Activated naive CD4-positive, alpha-beta T cell (primary cell): ENCODE results near the gene PSMD14.
A peak's percentile ranks its signal among the peaks of the same experiment; 100 is the strongest.
"Not testable (repeated sequence)": the region's sequence is repeated elsewhere in the genome, so short reads cannot be mapped to it uniquely, and the experiment has no call there.

Experiments used
- DNase-seq, 4 experiments: peaks; one replicate each; lab custom pipeline; 2025; lab: John Stamatoyannopoulos, UW

PSMD14 gene

DNA sequence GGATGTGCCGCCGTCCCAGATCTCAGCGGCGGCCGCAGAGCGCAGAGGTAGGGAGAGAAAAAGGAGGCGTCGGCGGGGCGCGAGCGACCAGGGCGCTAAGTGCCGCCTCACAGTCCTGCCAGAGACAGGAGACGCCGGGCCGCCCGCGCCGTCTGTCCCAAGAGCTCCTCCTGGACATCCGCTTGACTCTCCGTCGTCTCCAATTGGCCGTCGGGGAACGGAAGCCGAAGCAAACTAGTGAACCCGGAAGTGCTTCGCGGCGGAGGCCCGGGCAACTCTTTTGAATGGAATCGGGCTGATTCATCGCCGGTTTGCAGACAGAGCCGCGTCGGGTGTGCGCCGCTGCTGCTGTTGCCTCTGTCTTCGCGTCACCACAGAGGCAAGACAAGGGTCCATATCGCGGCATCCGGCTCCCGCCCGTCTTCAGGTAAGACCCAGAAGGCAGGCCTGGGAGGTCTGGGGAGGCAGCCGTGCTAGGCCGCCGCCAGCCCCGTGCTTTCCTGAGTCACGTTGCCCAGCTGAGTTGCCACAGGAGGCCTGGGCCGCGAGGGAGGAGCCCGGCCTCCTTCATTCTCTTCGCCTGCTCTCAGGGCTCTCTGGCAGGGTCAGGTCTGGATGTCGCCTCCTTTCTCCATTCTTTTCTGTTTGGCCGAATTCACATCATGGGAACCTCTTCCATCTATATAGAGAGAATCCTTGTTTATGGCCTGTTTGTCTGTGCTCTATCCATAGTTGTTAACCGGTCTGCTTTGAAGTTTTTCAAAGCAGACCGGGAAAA, at the start of gene PSMD14:
PSMD14 (plus strand) TSS at position 248 of the 778 bp plus-strand sequence. CDS start 10,401 bp downstream, outside the sequence.
- DNase-seq: peak; percentile 71 to 79 (median 74)

DNA sequence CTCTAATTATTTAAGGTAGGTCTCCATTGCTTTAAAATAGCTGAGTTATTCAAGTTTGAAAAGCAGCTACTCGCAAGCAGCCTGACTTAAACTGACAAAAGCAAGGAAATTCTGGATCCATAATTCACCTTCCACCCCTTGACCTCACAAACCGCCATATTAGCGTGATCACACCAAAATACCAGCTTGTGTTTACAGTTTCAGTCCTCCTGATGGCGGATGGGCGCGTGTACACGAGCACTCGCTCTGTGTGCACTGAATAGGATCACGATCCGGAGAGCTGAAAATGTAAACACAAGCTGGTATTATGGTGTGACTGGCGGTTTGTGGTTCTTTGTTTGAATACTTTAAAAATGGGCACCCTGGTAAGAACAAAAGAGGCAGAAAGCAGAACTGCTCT, 42.4 kb upstream of the PSMD14 start:
- DNase-seq: no peak

DNA sequence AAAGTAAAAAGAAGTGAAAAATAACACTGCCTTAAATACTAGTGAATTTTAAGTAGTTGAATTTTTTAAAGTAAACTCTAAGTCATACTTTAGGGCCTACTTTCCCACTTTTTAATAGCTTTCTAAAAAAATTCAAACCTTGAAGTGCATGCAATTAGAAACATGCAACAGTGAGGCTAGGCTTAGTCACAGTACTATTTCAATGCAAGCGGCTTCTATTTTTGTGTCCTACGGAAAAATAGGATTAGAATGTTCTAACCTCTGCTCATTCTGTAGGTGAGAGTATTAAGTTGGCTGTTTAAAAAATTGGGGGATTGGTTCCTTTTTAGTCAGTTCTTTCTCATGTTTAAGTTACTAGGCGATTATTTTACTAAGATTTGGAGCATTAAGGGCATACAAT, 39.1 kb upstream of the PSMD14 start:
- DNase-seq: no peak

DNA sequence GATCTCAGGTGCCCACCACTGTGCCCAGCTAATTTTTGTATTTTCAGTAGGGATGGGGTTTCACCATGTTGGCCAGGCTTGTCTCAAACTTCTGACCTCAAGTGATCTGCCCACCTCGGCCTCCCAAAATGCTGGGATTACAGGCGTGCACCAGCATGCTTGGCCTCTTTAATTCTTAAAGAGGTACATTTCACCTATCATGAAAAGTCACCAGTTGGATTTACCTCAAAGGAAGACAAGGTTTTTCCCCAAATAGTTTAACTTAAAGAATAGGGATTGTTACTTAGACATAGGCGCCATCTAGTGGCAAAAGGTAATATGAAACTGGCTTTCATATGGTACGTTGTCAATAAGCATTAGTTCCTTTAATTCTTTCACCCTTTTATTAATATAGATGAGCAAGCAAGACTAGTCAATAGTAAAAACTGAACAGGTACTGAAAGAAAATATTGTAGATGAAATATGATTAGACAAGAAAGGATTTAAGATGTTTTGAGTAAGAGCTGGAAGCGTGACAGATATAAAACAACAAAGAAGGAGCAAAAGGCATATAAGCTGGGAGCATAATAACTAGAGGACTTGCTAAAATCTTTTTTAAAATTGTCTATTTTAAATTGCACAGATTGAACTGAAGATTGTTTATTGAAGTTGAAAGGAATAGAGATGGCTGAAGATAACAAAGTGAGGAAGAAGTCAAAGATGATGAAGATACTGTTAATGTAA, 35.0 kb upstream of the PSMD14 start:
- no peak for DNase-seq

DNA sequence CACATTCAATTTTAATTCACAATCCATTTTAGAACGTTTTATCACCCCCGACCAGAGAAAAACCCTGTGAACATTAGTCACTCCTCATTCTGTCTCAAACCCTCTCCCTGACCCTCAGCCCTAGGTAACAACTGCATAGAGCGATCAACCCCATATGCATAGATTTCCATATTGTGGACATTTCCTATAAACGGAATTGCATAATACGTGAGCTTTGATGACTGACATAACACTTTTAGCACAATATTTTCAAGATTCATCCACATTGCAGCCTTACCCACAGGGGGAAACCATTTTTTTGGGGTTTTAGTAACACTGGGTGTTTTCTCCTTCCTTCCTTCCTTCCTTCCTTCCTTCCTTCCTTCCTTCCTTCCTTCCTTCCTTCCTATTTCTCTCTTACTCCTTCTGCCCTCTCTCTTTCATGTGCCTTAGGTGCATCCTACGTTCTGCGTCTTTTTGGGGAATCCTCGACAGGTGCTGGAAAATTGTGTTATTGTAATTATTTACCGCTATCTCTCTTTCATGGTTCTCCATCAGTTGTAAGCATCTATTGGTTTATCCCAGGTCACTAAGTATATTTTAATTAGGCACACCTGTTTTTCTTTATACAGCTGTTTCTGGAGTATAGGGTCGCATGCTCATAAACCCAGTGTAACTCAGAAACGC, 29.5 kb upstream of the PSMD14 start:
- not testable (repeated sequence) for DNase-seq

DNA sequence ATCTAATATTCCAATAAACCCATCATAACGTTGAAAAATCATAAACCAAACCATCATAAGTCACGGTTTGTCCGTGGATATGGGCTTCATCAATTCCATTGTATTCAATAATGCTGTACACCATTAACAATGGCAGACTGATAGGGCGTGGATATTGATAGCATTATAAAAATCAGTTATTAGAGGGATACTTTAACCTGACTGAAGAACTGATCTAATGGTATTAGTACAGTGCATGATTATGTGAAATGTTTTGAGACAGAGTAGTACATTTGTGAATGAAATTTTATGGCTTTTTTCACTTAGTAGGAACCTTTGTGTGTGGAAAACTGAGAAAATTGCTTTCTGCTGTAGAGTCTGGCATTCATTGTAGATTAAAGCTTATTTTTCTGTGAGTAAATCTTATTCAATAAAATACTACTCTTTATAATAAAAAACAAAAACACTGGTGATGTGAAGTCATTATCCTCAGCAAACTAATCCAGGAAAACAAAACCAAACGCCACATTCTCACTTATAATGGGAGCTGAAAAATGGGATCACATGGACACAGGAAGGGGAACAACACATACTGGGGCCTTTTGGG, 28.9 kb upstream of the PSMD14 start:
- not testable (repeated sequence) for DNase-seq

DNA sequence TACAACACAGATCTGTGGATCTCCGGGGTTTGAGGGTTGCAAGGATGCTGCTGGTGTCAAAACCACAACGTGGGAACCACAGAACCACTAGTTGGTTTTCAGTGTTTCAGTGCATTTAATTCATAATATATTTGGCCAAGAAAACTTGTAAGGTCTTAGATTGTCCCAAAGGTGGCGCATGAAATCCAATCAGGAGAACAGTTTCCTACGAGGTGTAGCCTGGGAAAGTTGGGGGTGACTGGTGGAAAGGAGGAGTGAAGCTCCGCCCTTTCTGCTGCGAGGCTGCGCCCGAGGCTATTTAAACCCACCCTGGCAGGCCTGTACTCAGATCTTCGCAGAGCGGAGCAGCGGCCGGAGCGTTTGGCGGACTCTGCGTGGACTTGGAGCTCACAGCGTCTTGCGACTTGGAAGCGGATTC, 27.3 kb upstream of the PSMD14 start:
- DNase-seq: not testable (repeated sequence)

DNA sequence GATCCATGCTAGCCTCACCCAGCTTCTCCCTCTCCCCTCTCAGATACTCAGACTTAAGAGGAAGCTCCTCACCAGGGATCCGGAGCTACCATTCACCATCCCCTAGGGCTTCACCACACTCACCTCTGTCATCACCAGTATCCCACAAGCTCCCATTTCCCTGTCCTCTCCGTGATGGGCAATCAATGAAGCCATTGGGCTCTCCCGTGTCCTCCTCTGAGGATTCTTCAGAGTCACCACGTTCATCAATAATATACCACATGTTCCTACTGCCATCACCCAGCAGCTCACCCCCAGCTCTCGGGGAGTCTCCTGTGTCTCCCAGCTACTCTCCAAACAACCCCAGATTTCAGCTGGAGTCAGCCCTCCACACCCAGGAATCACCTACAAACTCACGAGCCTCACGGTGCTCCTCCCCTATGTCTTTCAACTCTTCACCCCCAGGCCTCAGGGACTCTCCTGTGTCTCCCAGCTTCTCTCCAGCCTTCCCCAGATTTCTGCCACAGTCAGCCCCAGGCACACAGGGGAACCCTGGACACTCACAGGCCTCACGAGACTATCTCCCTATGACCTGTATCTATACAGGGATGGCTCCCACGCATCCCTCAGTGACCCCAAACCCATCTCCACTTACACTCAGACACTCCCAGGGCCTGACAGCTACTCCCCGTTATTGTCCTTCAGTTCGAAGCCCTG, 26.5 kb upstream of the PSMD14 start:
- DNase-seq: not testable (repeated sequence)

DNA sequence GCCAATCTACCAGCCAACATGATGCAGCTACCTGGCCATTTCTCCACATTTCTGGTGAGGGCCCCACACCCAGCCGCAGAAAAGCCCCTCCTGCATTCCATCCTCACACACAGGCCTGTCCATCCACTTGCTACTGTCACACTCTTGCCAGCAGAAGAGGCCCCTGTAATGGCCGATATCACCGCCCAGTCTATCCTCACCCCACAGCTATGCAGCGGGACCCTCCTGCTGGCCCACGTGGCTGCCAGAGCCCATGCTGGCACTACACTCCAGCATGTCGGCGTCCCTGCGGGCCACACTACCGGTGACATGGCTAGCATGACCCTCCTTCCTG, 25.9 kb upstream of the PSMD14 start:
- DNase-seq: not testable (repeated sequence)

DNA sequence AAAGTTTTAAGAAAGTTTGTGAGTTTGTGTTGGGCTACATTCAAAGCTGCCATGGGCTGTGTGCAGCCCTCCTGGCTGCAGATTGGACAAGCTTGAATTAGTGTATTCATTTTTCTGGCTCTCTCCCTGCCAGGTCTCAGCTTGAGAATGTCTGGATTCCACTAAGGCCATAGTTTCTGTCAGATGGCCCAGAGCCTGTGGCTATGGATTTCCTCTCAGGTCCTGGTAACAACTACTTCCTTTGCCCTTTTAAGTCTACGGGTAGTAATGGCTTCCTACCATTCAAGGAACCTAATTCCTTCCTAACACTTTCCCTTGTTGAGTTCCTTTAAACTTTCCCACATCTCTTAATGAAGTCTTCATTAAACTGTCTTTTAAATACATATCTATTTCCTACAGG, 24.3 kb upstream of the PSMD14 start:
- no peak for DNase-seq

DNA sequence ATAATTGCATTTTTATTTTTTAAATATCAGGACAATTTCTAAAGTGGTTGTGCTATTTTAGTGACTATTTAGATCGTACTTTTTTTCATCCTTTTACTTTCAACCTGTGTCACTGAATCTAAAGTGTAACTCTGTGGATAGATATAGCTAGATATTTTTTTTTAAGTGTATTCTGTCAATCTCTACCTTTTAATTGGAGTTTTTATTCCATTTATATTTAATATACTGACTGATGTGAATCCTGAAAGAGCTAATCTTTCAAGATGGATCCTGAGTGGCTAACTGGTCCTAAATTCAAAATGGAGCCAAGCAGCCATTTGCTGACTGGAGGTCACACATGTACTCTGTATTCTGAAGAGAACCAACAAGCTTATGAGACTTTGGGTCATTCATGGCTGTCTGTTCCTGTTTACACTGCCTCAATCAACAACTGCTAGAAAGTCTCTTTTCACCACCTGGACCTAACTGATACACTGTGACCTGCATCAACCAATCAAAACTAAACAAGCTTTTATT, 4.6 kb upstream of the PSMD14 start:
- no peak for DNase-seq

DNA sequence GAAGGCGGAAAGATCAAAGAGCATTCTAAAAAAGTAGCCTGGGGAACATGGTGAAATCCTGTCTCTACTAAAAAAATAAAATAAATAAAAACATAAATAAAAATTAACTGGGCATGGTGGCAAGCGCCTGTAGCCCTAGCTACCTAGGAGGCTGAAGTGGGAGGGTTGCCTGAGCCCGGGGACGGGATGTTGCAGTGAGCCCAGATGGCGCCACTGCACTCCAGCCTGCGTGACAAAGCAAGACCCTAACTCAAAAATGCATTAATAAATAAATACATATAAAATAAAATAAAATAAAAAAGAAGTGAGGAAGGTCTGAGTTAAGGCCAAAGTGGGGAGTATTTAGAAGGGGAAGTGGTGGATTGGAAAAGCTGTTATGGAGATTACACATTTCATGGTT, 1.3 kb upstream of the PSMD14 start:
- DNase-seq: no peak

DNA sequence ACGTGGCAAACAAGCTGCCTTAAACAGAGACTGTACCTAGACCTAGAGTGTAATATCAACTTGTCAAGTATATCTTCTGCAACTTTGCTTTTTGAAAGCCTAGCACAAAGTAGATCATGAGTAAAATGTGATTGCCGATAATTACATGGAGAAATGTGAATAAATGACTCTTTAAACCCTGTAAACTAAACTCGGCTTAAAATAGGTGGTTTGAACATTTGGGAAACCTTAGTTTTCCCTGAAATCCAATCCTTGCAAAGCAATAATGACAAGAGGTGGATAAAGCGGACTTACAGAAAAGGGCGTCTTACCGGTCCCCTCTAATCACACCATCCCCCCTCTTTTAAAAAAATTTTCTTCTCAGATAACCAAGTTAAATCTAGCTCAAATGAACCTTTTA, 549 bp upstream of the PSMD14 start:
- no peak for DNase-seq

DNA sequence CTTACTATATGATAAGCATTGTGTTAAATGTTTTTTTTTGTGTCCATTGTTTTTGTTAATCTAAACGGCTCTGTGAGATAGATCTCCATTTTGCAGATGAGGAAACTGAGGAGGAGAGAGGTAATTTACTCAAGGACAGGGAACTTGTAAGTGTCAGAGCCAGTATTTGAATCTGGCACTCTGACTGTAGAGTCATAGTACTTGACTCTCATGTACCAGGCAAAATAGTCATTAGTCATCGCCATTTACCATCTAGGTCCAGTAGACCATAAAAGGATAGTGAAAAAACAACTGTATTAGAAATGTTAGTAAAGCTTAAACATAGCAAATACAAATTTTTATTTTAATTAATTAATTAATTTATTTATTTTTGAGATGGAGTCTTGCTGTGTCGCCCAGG, 4.8 kb downstream of the PSMD14 start:
- no peak for DNase-seq

DNA sequence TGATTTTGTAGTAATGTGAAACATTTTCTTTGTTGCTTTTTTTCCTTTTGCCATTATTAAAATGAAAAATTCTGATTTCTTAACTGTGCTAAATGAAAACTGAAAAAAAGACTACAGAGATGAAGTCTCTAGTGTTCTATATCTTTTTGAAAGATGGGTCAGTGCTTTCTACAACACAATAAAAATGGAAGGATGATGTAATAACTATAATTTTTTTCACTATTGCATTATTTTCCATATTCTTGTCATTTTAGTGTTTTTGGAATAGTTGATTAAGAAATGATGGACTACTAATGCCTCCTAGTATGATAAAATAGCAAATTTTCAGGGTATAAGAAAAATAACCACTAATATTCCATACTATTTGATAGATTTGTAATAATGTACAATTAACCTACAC, 7.2 kb downstream of the PSMD14 start:
- DNase-seq: no peak

DNA sequence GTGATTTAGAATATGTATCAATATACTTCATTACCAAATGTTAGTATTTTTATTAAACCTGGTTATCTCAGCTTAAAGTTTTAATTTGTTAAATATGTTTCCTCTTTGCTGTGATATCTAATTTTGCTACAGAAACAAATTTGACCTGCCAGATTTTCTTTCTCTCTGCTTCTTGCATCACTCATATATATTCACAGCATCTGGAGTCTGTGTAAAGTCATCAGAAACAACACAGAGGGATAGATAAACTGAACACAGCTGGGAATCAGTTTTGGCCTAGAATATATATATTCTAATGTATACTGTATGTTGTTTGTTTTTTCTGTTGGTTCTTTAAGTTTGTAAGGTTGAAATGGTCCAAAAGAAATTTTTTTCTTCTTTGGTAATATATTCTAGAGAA, 8.5 kb downstream of the PSMD14 start:
- DNase-seq: no peak

DNA sequence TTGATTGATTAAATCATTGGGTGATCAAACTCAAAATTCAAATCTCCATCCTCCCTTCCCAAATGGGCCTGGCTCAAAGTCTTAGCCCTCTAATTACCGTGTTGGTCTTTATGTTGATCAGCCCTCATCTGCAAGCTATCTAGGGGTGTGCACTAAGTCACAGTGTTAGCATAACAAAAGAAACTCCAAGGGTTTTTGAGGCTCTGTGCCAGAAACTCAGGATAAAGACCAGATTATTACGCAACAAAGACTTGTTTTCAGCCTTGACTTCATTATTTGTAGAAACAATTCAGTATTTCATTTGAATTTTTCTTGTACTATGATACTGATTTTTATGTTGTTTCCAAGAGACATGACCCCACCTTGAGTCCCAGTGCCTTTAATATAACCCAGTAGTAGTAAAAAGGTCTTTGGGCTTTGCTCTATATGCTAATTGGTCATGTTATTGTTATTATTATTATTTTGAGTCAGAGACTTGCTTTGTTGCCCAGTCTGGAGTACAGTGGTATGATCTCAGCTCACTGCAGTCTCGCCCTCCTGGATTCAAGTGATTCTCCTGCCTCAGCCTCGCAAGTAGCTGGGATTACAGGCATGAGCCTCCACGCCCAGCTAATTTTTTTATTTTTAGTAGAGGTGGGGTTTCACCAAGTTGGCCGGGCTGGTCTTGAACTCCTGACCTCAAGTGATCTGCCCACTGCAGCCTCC, 13.9 kb downstream of the PSMD14 start:
- DNase-seq: no peak

DNA sequence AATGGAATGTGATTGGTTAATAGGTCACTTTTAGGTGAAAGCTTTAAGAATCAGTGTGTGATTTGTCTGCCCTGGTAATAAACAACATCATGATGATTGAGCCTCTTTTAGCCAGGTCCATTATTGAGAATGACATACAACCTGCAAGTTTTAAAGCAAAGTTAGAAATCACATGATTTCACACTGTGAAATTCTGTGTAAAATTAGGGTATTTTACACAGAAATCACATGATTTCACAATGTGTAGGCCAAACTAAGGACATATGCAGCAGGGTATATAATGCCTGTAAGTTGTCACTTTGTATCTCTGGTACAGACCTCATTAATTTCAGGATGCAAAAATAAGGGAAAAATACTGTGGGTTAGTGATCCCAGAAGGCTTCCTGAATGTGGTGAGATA, 16.7 kb downstream of the PSMD14 start:
- no peak for DNase-seq

DNA sequence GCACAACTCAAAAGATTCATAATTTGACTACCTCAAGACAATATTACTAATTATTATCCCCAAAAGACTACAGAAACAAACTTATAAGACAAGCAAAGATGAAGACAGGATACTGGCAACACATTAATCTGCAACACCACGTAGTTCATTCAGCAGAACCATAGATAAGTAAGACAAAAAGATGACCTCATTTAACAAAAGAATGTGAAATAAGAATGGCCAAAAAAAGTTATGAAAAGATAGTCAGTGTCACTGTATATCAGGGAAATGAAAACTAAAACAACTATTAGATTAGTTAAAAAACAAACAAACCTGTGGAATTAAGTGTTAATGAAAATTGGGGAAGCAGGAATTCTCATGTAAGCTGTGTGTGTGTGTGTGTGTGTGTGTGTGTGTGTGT, 19.4 kb downstream of the PSMD14 start:
- no peak for DNase-seq

DNA sequence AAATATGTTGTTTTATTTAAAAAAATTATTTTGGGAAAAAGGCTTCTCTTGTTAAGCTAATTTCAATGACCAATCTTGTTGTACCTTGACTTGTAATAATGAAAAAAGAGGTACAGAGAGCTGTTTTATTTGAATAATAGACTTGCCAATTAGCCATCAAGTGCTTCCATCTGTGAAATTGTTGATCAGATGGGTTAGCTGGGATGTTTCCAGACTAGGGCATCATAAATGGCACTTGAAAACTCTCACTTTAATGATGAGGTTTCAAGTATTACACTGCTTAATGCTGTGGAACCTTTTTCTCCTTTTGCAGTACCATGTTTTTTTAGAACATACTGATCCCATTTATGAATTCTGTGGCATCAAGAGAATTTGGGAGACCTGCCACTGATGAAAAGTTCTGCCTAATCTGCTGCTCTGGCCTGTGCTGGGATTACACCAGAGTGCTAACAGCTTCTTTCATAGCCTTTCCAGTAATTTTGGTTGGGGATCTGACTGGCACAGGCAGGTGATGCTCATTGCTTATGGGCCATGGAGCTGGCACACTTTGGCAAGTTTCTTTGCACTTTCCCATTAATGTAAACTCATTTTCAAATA, 24.2 kb downstream of the PSMD14 start:
- no peak for DNase-seq

DNA sequence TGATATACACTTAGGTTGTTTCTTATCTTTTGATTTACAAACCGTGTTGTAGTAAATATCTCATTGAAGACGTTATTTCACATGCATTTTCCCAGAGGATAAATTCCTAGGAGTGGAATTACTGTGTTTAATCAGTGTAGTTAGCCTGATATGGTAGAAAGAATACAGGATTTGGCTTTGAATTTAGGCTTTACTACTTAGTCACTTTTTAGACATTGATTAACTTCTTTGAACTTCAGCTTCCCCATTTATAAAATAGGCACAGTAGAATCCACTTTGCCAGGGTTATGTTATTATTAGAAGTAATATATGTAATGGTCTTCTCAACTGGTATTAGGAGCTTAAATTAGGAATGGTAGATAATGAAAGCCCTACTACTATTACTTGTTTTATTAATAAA, 27.4 kb downstream of the PSMD14 start:
- no peak for DNase-seq
